ENCODE measurements around the gene SCG5. TPM values are rescaled to one million over a fixed set of nuclear protein-coding genes. Genes with fewer than 3 reads are reported as not detected.
"Not testable (repeated sequence)": the region's sequence is repeated elsewhere in the genome, so short reads cannot be mapped to it uniquely, and the experiment has no call there.

Gene SCG5, protein sequence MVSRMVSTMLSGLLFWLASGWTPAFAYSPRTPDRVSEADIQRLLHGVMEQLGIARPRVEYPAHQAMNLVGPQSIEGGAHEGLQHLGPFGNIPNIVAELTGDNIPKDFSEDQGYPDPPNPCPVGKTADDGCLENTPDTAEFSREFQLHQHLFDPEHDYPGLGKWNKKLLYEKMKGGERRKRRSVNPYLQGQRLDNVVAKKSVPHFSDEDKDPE
- 1.1 and 2.6 TPM in 2 replicates for total RNA-seq (2013; cell fraction: nucleolus; rRNA removed)
- total RNA-seq (2014; rRNA removed): 0.62 and 0.65 TPM in 2 replicates
- 0.49 and 0.97 TPM in 2 replicates for total RNA-seq (2014; rRNA removed; fragmentation: Illumina TruSeq; extraction: Trizol)
- total RNA-seq (2021): 0.53 and 0.62 TPM in 2 replicates
- not detected for polyA plus RNA-seq (2011; ENCODE audit: low read depth)
- polyA plus RNA-seq (2011; rRNA removed): 0.26 and 0.46 TPM in 2 replicates
- polyA plus RNA-seq (2011; cell fraction: cytosol; rRNA removed): 0.20 and 0.57 TPM in 2 replicates
- 0.66 and 0.70 TPM in 2 replicates for polyA plus RNA-seq (2011; cell fraction: nucleus; rRNA removed)
- polyA plus RNA-seq (2012): 0.55 and 0.64 TPM in 2 replicates
- 0.13 and 0.41 TPM in 2 replicates for polyA plus RNA-seq (2014; fragmentation: Illumina TruSeq; extraction: Trizol)
- under 1 TPM; 0.34 to 0.35 TPM for polyA plus RNA-seq (2014; fragmentation: Nextera tagmentation; extraction: Ambion mirVana)
- 0.37 and 0.47 TPM in 2 replicates for polyA plus RNA-seq (2014; rRNA removed)
- under 1 TPM; 0.50 to 0.62 TPM for polyA plus RNA-seq (2016; fragmentation: Nextera tagmentation; extraction: Ambion mirVana)
- polyA minus RNA-seq (2011; rRNA and poly(A)+ RNA removed): 0.62 and 0.66 TPM in 2 replicates
- polyA minus RNA-seq (2011; cell fraction: cytosol; rRNA and poly(A)+ RNA removed): not detected in 2 replicates
- 0.57 and 0.73 TPM in 2 replicates for polyA minus RNA-seq (2011; cell fraction: nucleus; rRNA and poly(A)+ RNA removed)
- Bru-seq, nascent RNA: percentile 59 among the genes with signal in this experiment
- BruChase-seq, experiment 1, labeled RNA remaining after a 6-hour chase: percentile 67 among the genes with signal in this experiment
- percentile 67 among the genes with signal in this experiment for BruChase-seq, experiment 2, labeled RNA remaining after a 2-hour chase
- long read RNA-seq, experiment 1: 0 reads
- long read RNA-seq, experiment 2, partial matches to known transcripts: 0 of 1 reads
- long read RNA-seq, experiment 2, other reads (novel, unspliced or antisense): 1 of 1 reads

DNA sequence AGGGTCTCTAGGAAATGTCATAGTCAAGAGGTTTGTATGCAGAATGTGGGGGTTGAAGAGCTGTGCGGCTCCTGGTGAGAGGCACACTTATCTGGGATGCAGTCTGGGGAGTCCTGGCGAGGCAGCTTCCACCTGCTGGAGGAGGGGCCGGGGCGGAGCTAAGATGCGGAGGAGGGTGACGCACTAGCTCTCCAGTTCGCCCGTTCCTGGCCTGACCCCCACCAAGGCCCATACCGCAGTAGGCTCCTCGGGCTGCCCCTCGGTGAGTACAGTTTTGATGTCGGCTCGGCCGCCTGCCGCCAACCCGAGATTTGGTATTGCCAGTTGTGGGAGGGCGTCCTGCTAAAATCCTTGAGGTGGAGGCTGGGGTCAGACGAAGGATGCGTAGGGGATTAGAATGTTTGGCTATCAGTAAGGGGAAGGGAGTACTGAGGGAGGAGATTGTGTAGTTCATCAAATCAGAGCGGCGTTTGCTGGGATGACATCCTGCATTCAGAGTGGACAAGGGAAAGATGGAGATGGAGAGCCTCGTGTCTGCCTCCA, at the start of gene SCG5:
Gene SCG5 (plus strand): TSS at position 194 of the 543 bp plus-strand sequence. CDS start 1,883 bp downstream, outside the sequence.
- no peak within 1 kb of the TSS for H2AFZ ChIP-seq (ENCODE audit: control insufficient read depth, low read depth, low read length)
- BruUV-seq (replicated peaks): no TSS peak
- H4K20me1 ChIP-seq (ENCODE audit: control insufficient read depth, insufficient read depth): no peaks in the 10 kb centered on the region
- H3K79me2 ChIP-seq (ENCODE audit: control insufficient read depth, insufficient read depth, low read length): no peaks in the 10 kb centered on the region
- in situ Hi-C loops (cut with MboI) (no loop called here), intact Hi-C loops (cut with micrococcal nuclease; ENCODE audit: unreplicated experiment) (no loop called here)
- no peak within 1 kb of the TSS for H3K4me2 ChIP-seq (ENCODE audit: control insufficient read depth, insufficient read depth)
- H3K4me1 ChIP-seq (ENCODE audit: control insufficient read depth, insufficient read depth, low read length): peaks cover 10% of the 10 kb centered on the region
- TF ChIP-seq MTA3 (IDR thresholded peaks at IDR 0.05; ENCODE audit: borderline replicate concordance, low read length) (no peak), POLR2A (IDR thresholded peaks at IDR 0.05; ENCODE audit: low read depth, low read length) (peak; percentile 68)
- H3K36me3 ChIP-seq (ENCODE audit: control insufficient read depth in 2 of 2, insufficient read depth in 2 of 2, low read length in 1 of 2): peaks cover 0 to 13% of the 10 kb centered on the region in 2 experiments; a peak in 3 of 4 replicates
- DNase-seq (ENCODE audit: low read depth, low spot score): no peak
- H3K9me3 ChIP-seq (replicated peaks; ENCODE audit: control insufficient read depth, insufficient read depth, low read length): no peaks in the 10 kb centered on the region
- no peak for ATAC-seq
- FAIRE-seq: no peak
- RAD21 ChIA-PET (ENCODE audit: unreplicated experiment): no interaction called here
- no peaks in the 10 kb centered on the region for H3K27me3 ChIP-seq (replicated peaks in 1 of 2; ENCODE audit: control insufficient read depth in 2 of 2, insufficient read depth in 2 of 2, low read length in 1 of 2)
- SMC1A ChIA-PET (ENCODE audit: uncharacterized antibody, unreplicated experiment): interaction anchor here (0.6 kb wide), 1 partner anchor 1975 kb away, joined by 3 read pairs; no protein-coding TSS in a partner anchor
- H3K27ac ChIP-seq (ENCODE audit: control insufficient read depth, insufficient read depth): no peak within 1 kb of the TSS
- POLR2A ChIA-PET: no interaction called here
- no peak within 1 kb of the TSS for H3K9ac ChIP-seq (ENCODE audit: control insufficient read depth, insufficient read depth, low read length)
- WGBS (ENCODE audit: insufficient coverage, insufficient replicate concordance, low lambda C conversion rate, missing lambda C conversion rate): 88% methylated on average over 22 of the region's 22 CpGs
- CTCF ChIA-PET: interaction anchor here (0.7 to 1.4 kb wide), 3 partner anchors 9 to 356 kb away, joined by 3 to 4 read pairs (median 4); no protein-coding TSS in a partner anchor
- no peak within 1 kb of the TSS for H3K4me3 ChIP-seq

DNA sequence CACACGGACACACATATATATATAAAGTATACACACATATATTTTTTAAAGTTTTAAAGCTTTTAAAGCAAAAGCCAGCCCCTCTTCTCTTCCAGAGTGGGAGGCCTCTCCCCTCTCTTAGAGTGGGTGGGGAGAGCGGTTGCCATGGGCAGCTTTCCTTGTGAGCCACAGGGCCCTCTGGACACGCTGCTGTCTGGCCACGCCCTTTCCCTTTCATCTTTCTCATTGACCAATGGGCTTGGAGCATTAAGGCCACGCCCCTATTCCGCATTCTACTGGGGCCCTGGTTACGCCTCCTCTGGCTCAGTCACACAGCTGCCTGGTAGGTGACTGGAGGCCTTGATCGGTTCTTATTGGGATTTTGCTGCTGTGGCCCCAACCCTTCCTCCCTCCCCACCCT, 48.4 kb upstream of the SCG5 start, which contains the start of gene GOLGA8N:
Gene GOLGA8N (plus strand): TSS at position 306 of the 400 bp plus-strand sequence.
- WGBS (ENCODE audit: insufficient coverage, insufficient replicate concordance, low lambda C conversion rate, missing lambda C conversion rate): no CpG with 5 or more reads among the region's 8 CpGs
- DNase-seq (ENCODE audit: low read depth, low spot score); H3K4me3 ChIP-seq; SMC1A ChIA-PET (ENCODE audit: uncharacterized antibody, unreplicated experiment); H3K27ac ChIP-seq (ENCODE audit: control insufficient read depth, insufficient read depth); intact Hi-C loops (cut with micrococcal nuclease; ENCODE audit: unreplicated experiment); in situ Hi-C loops (cut with MboI); FAIRE-seq; H4K20me1 ChIP-seq (ENCODE audit: control insufficient read depth, insufficient read depth); H3K36me3 ChIP-seq (ENCODE audit: control insufficient read depth in 2 of 2, insufficient read depth in 2 of 2, low read length in 1 of 2); H3K4me2 ChIP-seq (ENCODE audit: control insufficient read depth, insufficient read depth); H3K27me3 ChIP-seq (replicated peaks in 1 of 2; ENCODE audit: control insufficient read depth in 2 of 2, insufficient read depth in 2 of 2, low read length in 1 of 2); RAD21 ChIA-PET (ENCODE audit: unreplicated experiment); H3K4me1 ChIP-seq (ENCODE audit: control insufficient read depth, insufficient read depth, low read length); H3K79me2 ChIP-seq (ENCODE audit: control insufficient read depth, insufficient read depth, low read length); BruUV-seq (replicated peaks); H2AFZ ChIP-seq (ENCODE audit: control insufficient read depth, low read depth, low read length); CTCF ChIA-PET; H3K9ac ChIP-seq (ENCODE audit: control insufficient read depth, insufficient read depth, low read length); H3K9me3 ChIP-seq (replicated peaks; ENCODE audit: control insufficient read depth, insufficient read depth, low read length); POLR2A ChIA-PET; ATAC-seq: not testable (repeated sequence)

DNA sequence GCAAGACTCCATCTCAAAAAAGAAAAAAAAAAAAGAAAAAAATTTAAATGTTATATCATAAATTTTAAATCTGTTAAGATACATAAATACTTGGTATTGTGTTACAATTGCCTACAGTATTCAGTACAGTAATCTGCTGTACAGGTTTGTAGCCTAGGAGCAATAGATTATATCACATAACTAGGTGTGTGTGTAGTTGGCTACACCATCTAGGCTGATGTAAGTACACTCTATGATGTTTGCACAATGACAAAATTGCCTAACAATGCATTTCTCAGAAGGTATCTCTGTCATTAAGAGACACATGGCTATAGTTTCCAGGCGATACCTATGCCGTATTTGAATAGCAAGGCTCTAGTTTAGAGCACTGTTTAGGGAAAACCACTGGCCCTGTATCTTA, 32.0 kb upstream of the SCG5 start:
- H4K20me1 ChIP-seq (ENCODE audit: control insufficient read depth, insufficient read depth); CTCF ChIA-PET; H3K4me1 ChIP-seq (ENCODE audit: control insufficient read depth, insufficient read depth, low read length); H2AFZ ChIP-seq (ENCODE audit: control insufficient read depth, low read depth, low read length); FAIRE-seq; DNase-seq (ENCODE audit: low read depth, low spot score); POLR2A ChIA-PET; BruUV-seq (replicated peaks); intact Hi-C loops (cut with micrococcal nuclease; ENCODE audit: unreplicated experiment); H3K4me2 ChIP-seq (ENCODE audit: control insufficient read depth, insufficient read depth); H3K27ac ChIP-seq (ENCODE audit: control insufficient read depth, insufficient read depth); ATAC-seq; H3K27me3 ChIP-seq (replicated peaks in 1 of 2; ENCODE audit: control insufficient read depth in 2 of 2, insufficient read depth in 2 of 2, low read length in 1 of 2); RAD21 ChIA-PET (ENCODE audit: unreplicated experiment); H3K79me2 ChIP-seq (ENCODE audit: control insufficient read depth, insufficient read depth, low read length); H3K9me3 ChIP-seq (replicated peaks; ENCODE audit: control insufficient read depth, insufficient read depth, low read length); H3K9ac ChIP-seq (ENCODE audit: control insufficient read depth, insufficient read depth, low read length); H3K36me3 ChIP-seq (ENCODE audit: control insufficient read depth in 2 of 2, insufficient read depth in 2 of 2, low read length in 1 of 2); SMC1A ChIA-PET (ENCODE audit: uncharacterized antibody, unreplicated experiment); H3K4me3 ChIP-seq: not testable (repeated sequence)
- WGBS (ENCODE audit: insufficient coverage, insufficient replicate concordance, low lambda C conversion rate, missing lambda C conversion rate): 100% methylated on average over 2 of the region's 2 CpGs
- in situ Hi-C loops (cut with MboI): loop anchor here (25.0 kb wide), 1 partner anchor 1272 kb away; the partner anchor contains the start of gene KLF13
